Measurements from ENCODE around the gene CNTN4.

Gene CNTN4

DNA sequence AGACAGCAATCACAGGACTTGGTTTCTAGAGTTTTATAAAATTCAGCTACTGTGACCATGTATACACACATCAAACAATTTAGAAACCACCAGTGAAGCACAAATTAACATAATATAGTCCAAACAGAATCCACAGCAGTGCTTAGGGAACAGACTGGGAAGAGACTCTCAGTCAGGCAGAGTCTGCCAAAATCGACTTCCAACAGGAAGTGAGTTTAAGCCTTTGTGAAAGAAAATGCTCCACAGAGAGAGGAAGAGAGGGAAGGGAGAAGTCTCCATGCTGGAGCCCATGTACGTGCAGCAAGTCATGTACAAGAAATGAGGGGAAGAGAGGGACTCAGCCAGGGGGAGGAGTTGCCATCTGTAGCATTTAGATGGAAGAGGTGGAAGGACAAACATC, 838.9 kb downstream of the CNTN4 start:
- Histone ChIP-seq H3K9me3 (ENCODE audit: control insufficient read depth in 1 of 2, low read length in 2 of 2) (no peaks in the 10 kb centered on the region), H3K4me1 (ENCODE audit: control insufficient read depth in 1 of 2, insufficient read depth in 2 of 2, low read length in 2 of 2) (no peaks in the 10 kb centered on the region), H3K27ac (ENCODE audit: low read depth, low read length) (no peak overlapping the region), H3K36me3 (ENCODE audit: control insufficient read depth in 1 of 2, insufficient read depth in 2 of 2, low read length in 2 of 2) (no peaks in the 10 kb centered on the region), H3K27me3 (ENCODE audit: control insufficient read depth in 1 of 2, insufficient read depth in 2 of 2, low read length in 2 of 2) (no peaks in the 10 kb centered on the region), H3K9ac (ENCODE audit: low read depth in 1 of 2, low read length in 2 of 2) (no peak overlapping the region), H3K4me3 (ENCODE audit: low read depth in 1 of 2, low read length in 2 of 2) (no peak overlapping the region)

- Histone ChIP-seq H3K4me3 (ENCODE audit: low read depth in 1 of 2, low read length in 2 of 2) (no peak overlapping the region), H3K27ac (ENCODE audit: low read depth, low read length) (no peak overlapping the region), H3K9me3 (ENCODE audit: control insufficient read depth in 1 of 2, low read length in 2 of 2) (no peaks in the 10 kb centered on the region), H3K9ac (ENCODE audit: low read depth in 1 of 2, low read length in 2 of 2) (no peak overlapping the region), H3K4me1 (ENCODE audit: control insufficient read depth in 1 of 2, insufficient read depth in 2 of 2, low read length in 2 of 2) (no peaks in the 10 kb centered on the region), H3K36me3 (ENCODE audit: control insufficient read depth in 1 of 2, insufficient read depth in 2 of 2, low read length in 2 of 2) (no peaks in the 10 kb centered on the region), H3K27me3 (ENCODE audit: control insufficient read depth in 1 of 2, insufficient read depth in 2 of 2, low read length in 2 of 2) (no peaks in the 10 kb centered on the region)
Observed at GRCh38 chr3:2938711-2939110, 840.0 kb downstream of the CNTN4 start.

- Histone ChIP-seq H3K36me3 (ENCODE audit: control insufficient read depth in 1 of 2, insufficient read depth in 2 of 2, low read length in 2 of 2) (no peaks in the 10 kb centered on the region), H3K27me3 (ENCODE audit: control insufficient read depth in 1 of 2, insufficient read depth in 2 of 2, low read length in 2 of 2) (no peaks in the 10 kb centered on the region), H3K27ac (ENCODE audit: low read depth, low read length) (no peak overlapping the region), H3K4me1 (ENCODE audit: control insufficient read depth in 1 of 2, insufficient read depth in 2 of 2, low read length in 2 of 2) (no peaks in the 10 kb centered on the region), H3K9ac (ENCODE audit: low read depth in 1 of 2, low read length in 2 of 2) (no peak overlapping the region), H3K9me3 (ENCODE audit: control insufficient read depth in 1 of 2, low read length in 2 of 2) (no peaks in the 10 kb centered on the region), H3K4me3 (ENCODE audit: low read depth in 1 of 2, low read length in 2 of 2) (no peak overlapping the region)
Observed at GRCh38 chr3:2940062-2940461, 841.4 kb downstream of the CNTN4 start.

GRCh38 chr3:2944628-2945027, 846.0 kb downstream of the CNTN4 start:
- Histone ChIP-seq H3K36me3 (ENCODE audit: control insufficient read depth in 1 of 2, insufficient read depth in 2 of 2, low read length in 2 of 2) (no peaks in the 10 kb centered on the region), H3K27ac (ENCODE audit: low read depth, low read length) (no peak overlapping the region), H3K4me1 (ENCODE audit: control insufficient read depth in 1 of 2, insufficient read depth in 2 of 2, low read length in 2 of 2) (no peaks in the 10 kb centered on the region)

GRCh38 chr3:2945121-2945520, 846.5 kb downstream of the CNTN4 start:
- no peaks in the 10 kb centered on the region for H3K4me1 ChIP-seq (ENCODE audit: control insufficient read depth in 1 of 2, insufficient read depth in 2 of 2, low read length in 2 of 2)
- no peak overlapping the region for H3K4me3 ChIP-seq (ENCODE audit: low read depth in 1 of 2, low read length in 2 of 2)
- no peak overlapping the region for H3K27ac ChIP-seq (ENCODE audit: low read depth, low read length)
- H3K27me3 ChIP-seq (ENCODE audit: control insufficient read depth in 1 of 2, insufficient read depth in 2 of 2, low read length in 2 of 2) = no peaks in the 10 kb centered on the region
- no peaks in the 10 kb centered on the region for H3K9me3 ChIP-seq (ENCODE audit: control insufficient read depth in 1 of 2, low read length in 2 of 2)
- no peaks in the 10 kb centered on the region for H3K36me3 ChIP-seq (ENCODE audit: control insufficient read depth in 1 of 2, insufficient read depth in 2 of 2, low read length in 2 of 2)
- H3K9ac ChIP-seq (ENCODE audit: low read depth in 1 of 2, low read length in 2 of 2) = no peak overlapping the region

More at GRCh38 chr3:2944628-2945027, 846.0 kb downstream of the CNTN4 start:
- H3K9ac ChIP-seq (ENCODE audit: low read depth in 1 of 2, low read length in 2 of 2) = no peak overlapping the region
- H3K9me3 ChIP-seq (ENCODE audit: control insufficient read depth in 1 of 2, low read length in 2 of 2) = no peaks in the 10 kb centered on the region
- no peaks in the 10 kb centered on the region for H3K27me3 ChIP-seq (ENCODE audit: control insufficient read depth in 1 of 2, insufficient read depth in 2 of 2, low read length in 2 of 2)
- no peak overlapping the region for H3K4me3 ChIP-seq (ENCODE audit: low read depth in 1 of 2, low read length in 2 of 2)

- Histone ChIP-seq H3K4me3 (ENCODE audit: low read depth in 1 of 2, low read length in 2 of 2) (no peak overlapping the region), H3K27ac (ENCODE audit: low read depth, low read length) (no peak overlapping the region), H3K9me3 (ENCODE audit: control insufficient read depth in 1 of 2, low read length in 2 of 2) (no peaks in the 10 kb centered on the region), H3K4me1 (ENCODE audit: control insufficient read depth in 1 of 2, insufficient read depth in 2 of 2, low read length in 2 of 2) (no peaks in the 10 kb centered on the region), H3K9ac (ENCODE audit: low read depth in 1 of 2, low read length in 2 of 2) (no peak overlapping the region), H3K36me3 (ENCODE audit: control insufficient read depth in 1 of 2, insufficient read depth in 2 of 2, low read length in 2 of 2) (no peaks in the 10 kb centered on the region), H3K27me3 (ENCODE audit: control insufficient read depth in 1 of 2, insufficient read depth in 2 of 2, low read length in 2 of 2) (no peaks in the 10 kb centered on the region)
Observed at GRCh38 chr3:2947536-2947935, 848.9 kb downstream of the CNTN4 start.

- no peak overlapping the region for H3K27ac ChIP-seq (ENCODE audit: low read depth, low read length)
- no peaks in the 10 kb centered on the region for H3K36me3 ChIP-seq (ENCODE audit: control insufficient read depth in 1 of 2, insufficient read depth in 2 of 2, low read length in 2 of 2)
- H3K9me3 ChIP-seq (ENCODE audit: control insufficient read depth in 1 of 2, low read length in 2 of 2) = no peaks in the 10 kb centered on the region
- H3K4me3 ChIP-seq (ENCODE audit: low read depth in 1 of 2, low read length in 2 of 2) = no peak overlapping the region
- no peaks in the 10 kb centered on the region for H3K27me3 ChIP-seq (ENCODE audit: control insufficient read depth in 1 of 2, insufficient read depth in 2 of 2, low read length in 2 of 2)
- no peak overlapping the region for H3K9ac ChIP-seq (ENCODE audit: low read depth in 1 of 2, low read length in 2 of 2)
- no peaks in the 10 kb centered on the region for H3K4me1 ChIP-seq (ENCODE audit: control insufficient read depth in 1 of 2, insufficient read depth in 2 of 2, low read length in 2 of 2)
Observed at GRCh38 chr3:2948882-2949281, 850.2 kb downstream of the CNTN4 start.

DNA sequence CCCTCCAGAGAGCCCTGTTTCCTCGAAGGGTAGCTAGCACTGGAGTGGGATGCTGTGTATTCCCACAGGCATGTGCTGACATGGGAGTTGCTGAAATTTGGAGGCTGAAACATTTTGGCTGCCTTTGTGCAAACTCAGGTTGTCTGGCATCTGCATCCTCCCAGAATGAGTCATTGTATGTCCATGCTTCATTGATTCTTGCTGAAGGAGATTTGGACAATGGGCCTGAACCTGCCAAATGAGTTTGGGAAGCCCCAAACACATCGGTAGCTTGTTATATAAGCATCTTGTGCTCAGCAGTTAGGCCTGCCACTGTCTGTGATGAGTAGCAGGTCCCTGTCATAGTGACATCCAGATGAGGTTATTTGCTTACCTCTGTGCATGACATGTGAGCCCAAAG, 851.5 kb downstream of the CNTN4 start:
- Histone ChIP-seq H3K9me3 (ENCODE audit: control insufficient read depth in 1 of 2, low read length in 2 of 2) (no peaks in the 10 kb centered on the region), H3K4me1 (ENCODE audit: control insufficient read depth in 1 of 2, insufficient read depth in 2 of 2, low read length in 2 of 2) (no peaks in the 10 kb centered on the region), H3K27ac (ENCODE audit: low read depth, low read length) (no peak overlapping the region), H3K36me3 (ENCODE audit: control insufficient read depth in 1 of 2, insufficient read depth in 2 of 2, low read length in 2 of 2) (no peaks in the 10 kb centered on the region), H3K4me3 (ENCODE audit: low read depth in 1 of 2, low read length in 2 of 2) (no peak overlapping the region), H3K27me3 (ENCODE audit: control insufficient read depth in 1 of 2, insufficient read depth in 2 of 2, low read length in 2 of 2) (no peaks in the 10 kb centered on the region), H3K9ac (ENCODE audit: low read depth in 1 of 2, low read length in 2 of 2) (no peak overlapping the region)

GRCh38 chr3:2957115-2957514, 858.4 kb downstream of the CNTN4 start:
- H3K4me1 ChIP-seq (ENCODE audit: control insufficient read depth in 1 of 2, insufficient read depth in 2 of 2, low read length in 2 of 2) = no peaks in the 10 kb centered on the region
- no peaks in the 10 kb centered on the region for H3K9me3 ChIP-seq (ENCODE audit: control insufficient read depth in 1 of 2, low read length in 2 of 2)
- H3K27me3 ChIP-seq (ENCODE audit: control insufficient read depth in 1 of 2, insufficient read depth in 2 of 2, low read length in 2 of 2) = no peaks in the 10 kb centered on the region
- H3K4me3 ChIP-seq (ENCODE audit: low read depth in 1 of 2, low read length in 2 of 2) = no peak overlapping the region
- no peak overlapping the region for H3K9ac ChIP-seq (ENCODE audit: low read depth in 1 of 2, low read length in 2 of 2)
- no peaks in the 10 kb centered on the region for H3K36me3 ChIP-seq (ENCODE audit: control insufficient read depth in 1 of 2, insufficient read depth in 2 of 2, low read length in 2 of 2)
- no peak overlapping the region for H3K27ac ChIP-seq (ENCODE audit: low read depth, low read length)

DNA sequence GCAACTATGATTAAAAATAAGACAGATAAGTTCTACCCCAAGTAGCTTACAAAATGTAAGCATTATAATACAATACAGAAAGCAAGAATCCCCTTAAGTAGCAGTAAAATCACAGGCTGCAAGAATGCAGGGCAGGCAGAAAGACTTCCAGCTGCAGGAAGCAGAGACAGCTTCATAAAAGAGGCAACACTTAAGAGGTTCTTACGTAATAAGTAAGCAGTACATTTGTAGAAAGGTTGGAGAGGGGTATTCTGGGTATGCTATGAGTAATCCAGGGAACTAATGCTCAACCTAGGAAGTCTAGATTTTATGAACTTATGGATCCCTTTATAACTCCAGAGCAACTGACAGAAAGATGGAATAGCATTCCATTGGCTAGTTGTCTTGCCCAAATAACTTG, 859.9 kb downstream of the CNTN4 start:
- Histone ChIP-seq H3K9me3 (ENCODE audit: control insufficient read depth in 1 of 2, low read length in 2 of 2) (no peaks in the 10 kb centered on the region), H3K27me3 (ENCODE audit: control insufficient read depth in 1 of 2, insufficient read depth in 2 of 2, low read length in 2 of 2) (no peaks in the 10 kb centered on the region), H3K36me3 (ENCODE audit: control insufficient read depth in 1 of 2, insufficient read depth in 2 of 2, low read length in 2 of 2) (no peaks in the 10 kb centered on the region), H3K27ac (ENCODE audit: low read depth, low read length) (no peak overlapping the region), H3K4me3 (ENCODE audit: low read depth in 1 of 2, low read length in 2 of 2) (no peak overlapping the region), H3K9ac (ENCODE audit: low read depth in 1 of 2, low read length in 2 of 2) (no peak overlapping the region), H3K4me1 (ENCODE audit: control insufficient read depth in 1 of 2, insufficient read depth in 2 of 2, low read length in 2 of 2) (no peaks in the 10 kb centered on the region)

DNA sequence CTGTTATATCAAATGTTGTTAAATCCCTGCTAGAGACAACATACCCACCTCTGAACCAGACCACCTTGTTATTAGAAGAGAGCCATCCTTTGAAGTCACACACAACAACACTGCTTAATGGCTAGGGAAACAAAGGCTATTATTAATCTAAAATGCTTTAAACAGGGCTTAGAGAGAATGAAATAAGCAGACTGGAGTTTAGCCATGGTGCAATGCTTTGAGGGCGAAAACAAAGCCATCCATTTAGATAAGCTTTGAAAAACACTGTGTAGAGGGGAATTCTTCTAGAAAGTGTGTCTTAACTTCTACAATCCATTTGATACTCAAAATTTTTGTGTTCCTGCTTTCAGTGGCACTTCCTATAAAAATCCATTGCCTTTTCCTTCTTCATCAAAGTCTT, 862.9 kb downstream of the CNTN4 start:
- Histone ChIP-seq H3K36me3 (ENCODE audit: control insufficient read depth in 1 of 2, insufficient read depth in 2 of 2, low read length in 2 of 2) (no peaks in the 10 kb centered on the region), H3K9me3 (ENCODE audit: control insufficient read depth in 1 of 2, low read length in 2 of 2) (no peaks in the 10 kb centered on the region), H3K4me3 (ENCODE audit: low read depth in 1 of 2, low read length in 2 of 2) (no peak overlapping the region), H3K4me1 (ENCODE audit: control insufficient read depth in 1 of 2, insufficient read depth in 2 of 2, low read length in 2 of 2) (no peaks in the 10 kb centered on the region), H3K27ac (ENCODE audit: low read depth, low read length) (no peak overlapping the region), H3K27me3 (ENCODE audit: control insufficient read depth in 1 of 2, insufficient read depth in 2 of 2, low read length in 2 of 2) (no peaks in the 10 kb centered on the region), H3K9ac (ENCODE audit: low read depth in 1 of 2, low read length in 2 of 2) (no peak overlapping the region)
